Chondrocyte (in vitro differentiated cells): ENCODE data around the gene TNFAIP3. TPM values are rescaled to one million over a fixed set of nuclear protein-coding genes. Genes with fewer than 3 reads are reported as not detected.

ENCODE experiments used
- DNase-seq: peaks from one replicate; pipeline ENCODE4 v3.0.0; 2021; ENCODE audit warnings: mixed read lengths, low spot score
- H3K27ac Mint-ChIP-seq: one replicate; pipeline ENCODE4 v1.8.0; 2021; ENCODE audit warnings: mild to moderate bottlenecking, moderate library complexity, mixed read lengths; ENCODE audit not compliant: unreplicated experiment
- H3K27me3 Mint-ChIP-seq: 2 replicates; pipeline ENCODE4 v1.8.0; 2021; ENCODE audit warnings: low read depth, mixed read lengths
- H3K36me3 Mint-ChIP-seq: 2 replicates; pipeline ENCODE4 v1.8.0; 2021; ENCODE audit warnings: low read depth, mixed read lengths
- H3K4me1 Mint-ChIP-seq: 2 replicates; pipeline ENCODE4 v1.8.0; 2021; ENCODE audit warnings: low read depth, mild to moderate bottlenecking, mixed read lengths
- H3K4me3 Mint-ChIP-seq: one replicate; pipeline ENCODE4 v1.8.0; 2021; ENCODE audit warnings: mild to moderate bottlenecking, moderate library complexity, mixed read lengths; ENCODE audit not compliant: unreplicated experiment
- H3K9me3 Mint-ChIP-seq: 2 replicates; pipeline ENCODE4 v1.8.0; 2021; ENCODE audit warnings: low read depth, mixed read lengths
- total RNA-seq: library from RNA; stranded (reverse); gene quantifications from 3 replicates; pipeline ENCODE4 v1.2.1, GENCODE V29; 2021
- TF ChIP-seq, protein P1 (sequence below): fragments of 200-600 bp; sonication (generic); IDR thresholded peaks from 2 replicates; pipeline ENCODE4 v1.5.0; 2021; ENCODE audit warnings: antibody characterized with exemption, mild to moderate bottlenecking, moderate library complexity

The TNFAIP3 gene
- total RNA-seq, 1 donor from 2014 or later: 7.2 TPM

- H3K9me3 Mint-ChIP-seq: no peaks in the 10 kb centered on the region
- no peak overlapping the region for H3K27ac Mint-ChIP-seq
- H3K36me3 Mint-ChIP-seq: no peaks in the 10 kb centered on the region
- no peak for DNase-seq
- peaks cover 18% of the 10 kb centered on the region for H3K4me1 Mint-ChIP-seq
- H3K4me3 Mint-ChIP-seq: no peak overlapping the region
- TF ChIP-seq, protein P1, sequence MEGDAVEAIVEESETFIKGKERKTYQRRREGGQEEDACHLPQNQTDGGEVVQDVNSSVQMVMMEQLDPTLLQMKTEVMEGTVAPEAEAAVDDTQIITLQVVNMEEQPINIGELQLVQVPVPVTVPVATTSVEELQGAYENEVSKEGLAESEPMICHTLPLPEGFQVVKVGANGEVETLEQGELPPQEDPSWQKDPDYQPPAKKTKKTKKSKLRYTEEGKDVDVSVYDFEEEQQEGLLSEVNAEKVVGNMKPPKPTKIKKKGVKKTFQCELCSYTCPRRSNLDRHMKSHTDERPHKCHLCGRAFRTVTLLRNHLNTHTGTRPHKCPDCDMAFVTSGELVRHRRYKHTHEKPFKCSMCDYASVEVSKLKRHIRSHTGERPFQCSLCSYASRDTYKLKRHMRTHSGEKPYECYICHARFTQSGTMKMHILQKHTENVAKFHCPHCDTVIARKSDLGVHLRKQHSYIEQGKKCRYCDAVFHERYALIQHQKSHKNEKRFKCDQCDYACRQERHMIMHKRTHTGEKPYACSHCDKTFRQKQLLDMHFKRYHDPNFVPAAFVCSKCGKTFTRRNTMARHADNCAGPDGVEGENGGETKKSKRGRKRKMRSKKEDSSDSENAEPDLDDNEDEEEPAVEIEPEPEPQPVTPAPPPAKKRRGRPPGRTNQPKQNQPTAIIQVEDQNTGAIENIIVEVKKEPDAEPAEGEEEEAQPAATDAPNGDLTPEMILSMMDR: no peak
- H3K27me3 Mint-ChIP-seq: no peaks in the 10 kb centered on the region
These were observed 5.3 kb upstream of the TNFAIP3 start for GRCh38 chr6:137861550-137862337.

- Mint-ChIP-seq H3K36me3 (no peaks in the 10 kb centered on the region), H3K9me3 (no peaks in the 10 kb centered on the region), H3K27ac (peak overlapping the region; percentile 68), H3K4me3 (no peak overlapping the region), H3K4me1 (peaks cover 18% of the 10 kb centered on the region), H3K27me3 (no peaks in the 10 kb centered on the region)
- DNase-seq: no peak
- TF ChIP-seq, protein P1: no peak
These were observed 4.5 kb upstream of the TNFAIP3 start for GRCh38 chr6:137862419-137863090.

DNA sequence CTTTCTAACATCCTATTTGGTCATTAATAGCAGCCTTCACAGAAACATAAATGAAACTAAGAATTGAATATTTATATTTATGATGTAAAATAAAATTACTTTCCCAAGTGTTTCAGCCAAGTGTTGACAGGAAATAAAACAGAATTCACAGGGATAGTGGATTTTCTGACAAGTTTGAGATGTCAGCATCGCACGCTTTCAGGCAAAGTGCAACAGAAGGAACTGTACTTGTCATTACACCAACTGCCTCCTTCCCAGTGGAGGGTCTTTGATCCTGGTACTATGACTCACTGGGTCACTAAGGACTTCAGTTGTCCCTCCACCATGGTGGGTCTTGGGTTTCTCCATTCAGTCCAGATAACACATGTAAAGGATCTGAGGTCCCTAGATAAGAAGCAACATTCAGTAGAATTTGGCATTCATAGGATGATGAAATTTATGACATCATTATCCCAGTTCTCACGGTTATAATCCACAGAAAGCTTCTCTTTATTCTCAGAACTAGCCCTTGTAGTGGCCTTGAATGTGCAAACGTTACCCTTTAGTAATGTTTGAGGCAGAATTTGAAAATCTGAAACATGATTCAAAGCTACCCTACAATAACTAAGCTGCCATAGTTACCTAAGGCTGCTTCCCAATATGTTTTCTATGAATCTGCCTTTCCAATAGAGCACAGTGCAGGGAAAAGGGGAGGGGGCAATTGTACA, 3.8 kb upstream of the TNFAIP3 start:
- TF ChIP-seq, protein P1: no peak
- DNase-seq: no peak
- Mint-ChIP-seq H3K27ac (no peak overlapping the region), H3K4me1 (peaks cover 21% of the 10 kb centered on the region), H3K9me3 (no peaks in the 10 kb centered on the region), H3K36me3 (no peaks in the 10 kb centered on the region), H3K4me3 (no peak overlapping the region), H3K27me3 (no peaks in the 10 kb centered on the region)

DNA sequence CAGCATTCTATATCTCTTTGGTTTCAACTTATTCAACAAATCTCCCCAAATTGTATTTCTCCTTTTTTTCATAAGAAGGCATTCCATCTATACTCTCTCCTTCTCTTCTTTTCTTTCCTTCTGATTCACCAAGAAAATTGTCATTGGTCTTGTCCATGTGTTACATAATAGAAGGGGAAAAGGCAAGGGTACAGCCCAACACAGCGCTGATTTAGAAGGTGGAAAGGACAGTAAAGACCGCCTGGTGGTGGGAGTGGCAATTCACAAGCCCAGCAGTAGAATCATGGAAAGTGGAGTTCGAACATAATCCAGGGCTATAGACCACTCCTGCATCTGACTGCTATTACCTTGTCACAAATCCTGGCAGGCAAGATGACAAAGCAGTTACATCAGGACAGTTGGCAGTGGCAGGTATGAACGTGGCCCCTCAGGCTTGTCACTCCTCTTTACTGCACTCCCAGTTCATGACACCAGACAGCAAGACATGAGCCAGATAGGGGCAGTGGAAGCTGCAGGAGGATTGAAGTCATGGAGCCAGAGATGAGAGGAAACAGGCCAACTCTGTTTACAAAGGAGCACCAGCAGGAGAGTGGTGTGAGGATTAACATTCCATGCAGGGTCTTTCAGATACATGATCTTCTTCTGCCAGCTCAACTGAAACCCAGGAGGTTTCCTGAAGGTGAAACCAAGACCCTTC, 2.1 kb upstream of the TNFAIP3 start:
- DNase-seq: no peak
- Mint-ChIP-seq H3K27me3 (no peaks in the 10 kb centered on the region), H3K4me3 (no peak overlapping the region), H3K27ac (no peak overlapping the region), H3K9me3 (no peaks in the 10 kb centered on the region), H3K4me1 (peaks cover 37% of the 10 kb centered on the region), H3K36me3 (no peaks in the 10 kb centered on the region)
- TF ChIP-seq, protein P1: no peak
